K562 (cell line): Measurements from ENCODE around the gene TRIM27. TPM values are rescaled to one million over a fixed set of nuclear protein-coding genes. Genes with fewer than 3 reads are reported as not detected.

ENCODE experiments used
- ARNT ChIP-seq, 2 experiments: fragments of 450-650 bp; IDR thresholded peaks; 2 replicates each; pipeline ENCODE4 v1.6.1; 2016; ENCODE audit warnings: mild to moderate bottlenecking in 1 of 2
- EWSR1 ChIP-seq: fragments of 450-650 bp; IDR thresholded peaks from 2 replicates; pipeline ENCODE4 v1.6.1; 2018; ENCODE audit warnings: borderline replicate concordance, mild to moderate bottlenecking, low read depth, moderate library complexity; ENCODE audit not compliant: partially characterized antibody
- PTBP1 ChIP-seq: fragments of 200-400 bp; formaldehyde crosslinking; IDR thresholded peaks from 2 replicates; pipeline ENCODE4 v1.6.1; 2017; ENCODE audit warnings: low read depth, low read length
- TRIM24 ChIP-seq, 2 experiments: fragments of 450-650 bp; IDR thresholded peaks; 2 replicates each; pipeline ENCODE4 v1.6.1; 2016
- ZNF140 ChIP-seq: fragments of 250-450 bp; sonication (Bioruptor Pico); IDR thresholded peaks from 2 replicates; pipeline ENCODE4 v1.8.0; 2021; ENCODE audit warnings: moderate library complexity, mild to moderate bottlenecking, inconsistent platforms
- ZNF41 ChIP-seq: fragments of 250-450 bp; sonication (Bioruptor Pico); conservative IDR thresholded peaks from 2 replicates; pipeline ENCODE4 v1.4.0; 2020; ENCODE audit warnings: mild to moderate bottlenecking
- polyA plus RNA-seq, 8 experiments: library from polyadenylated mRNA; depleted of rRNA in 4 of 8; stranded (reverse) in 5 of 8; unstranded in 3 of 8; fragments of >200 nt; fragmentation: Nextera tagmentation in 2 of 8; fragmentation: Illumina TruSeq in 1 of 8; extraction: Ambion mirVana in 2 of 8; extraction: Trizol in 1 of 8; gene quantifications; 2 replicates each; pipeline versions ENCODE4 v1.2.1 to v1.2.3, GENCODE V29; 2011 to 2014; ENCODE audit warnings: inconsistent platforms in 1 of 8, missing spikeins in 1 of 8
- total RNA-seq, 7 experiments: library from RNA; depleted of rRNA in 6 of 7; stranded (reverse); fragments of >200 nt in 6 of 7; fragmentation: Illumina TruSeq in 2 of 7; extraction: Trizol in 2 of 7; gene quantifications; 2 replicates each; pipeline versions ENCODE4 v1.2.1 to v1.2.3, GENCODE V29; 2011 to 2021; ENCODE audit warnings: low replicate concordance in 1 of 7
- TF ChIP-seq, protein P1 (sequence below): sonication (generic); formaldehyde crosslinking; IDR thresholded peaks from 2 replicates; pipeline ENCODE4 v1.8.1; 2023; ENCODE audit warnings: missing genetic modification reagents, mild to moderate bottlenecking, borderline replicate concordance
- TF ChIP-seq, protein P2 (sequence below), 2 experiments: fragments of 450-650 bp; formaldehyde crosslinking in 1 of 2; IDR thresholded peaks; 2 replicates each; pipeline versions ENCODE4 v1.4.0 to v1.6.1; 2014 to 2020; ENCODE audit warnings: mild to moderate bottlenecking in 2 of 2, borderline replicate concordance in 1 of 2, low read depth in 1 of 2

Gene TRIM27
- total and polyA plus RNA-seq, 9 of the 15 experiments (the other 6 are each of a cell fraction or from before 2014, with no cell fraction given), result 37.7 to 235 (median 122) TPM

DNA sequence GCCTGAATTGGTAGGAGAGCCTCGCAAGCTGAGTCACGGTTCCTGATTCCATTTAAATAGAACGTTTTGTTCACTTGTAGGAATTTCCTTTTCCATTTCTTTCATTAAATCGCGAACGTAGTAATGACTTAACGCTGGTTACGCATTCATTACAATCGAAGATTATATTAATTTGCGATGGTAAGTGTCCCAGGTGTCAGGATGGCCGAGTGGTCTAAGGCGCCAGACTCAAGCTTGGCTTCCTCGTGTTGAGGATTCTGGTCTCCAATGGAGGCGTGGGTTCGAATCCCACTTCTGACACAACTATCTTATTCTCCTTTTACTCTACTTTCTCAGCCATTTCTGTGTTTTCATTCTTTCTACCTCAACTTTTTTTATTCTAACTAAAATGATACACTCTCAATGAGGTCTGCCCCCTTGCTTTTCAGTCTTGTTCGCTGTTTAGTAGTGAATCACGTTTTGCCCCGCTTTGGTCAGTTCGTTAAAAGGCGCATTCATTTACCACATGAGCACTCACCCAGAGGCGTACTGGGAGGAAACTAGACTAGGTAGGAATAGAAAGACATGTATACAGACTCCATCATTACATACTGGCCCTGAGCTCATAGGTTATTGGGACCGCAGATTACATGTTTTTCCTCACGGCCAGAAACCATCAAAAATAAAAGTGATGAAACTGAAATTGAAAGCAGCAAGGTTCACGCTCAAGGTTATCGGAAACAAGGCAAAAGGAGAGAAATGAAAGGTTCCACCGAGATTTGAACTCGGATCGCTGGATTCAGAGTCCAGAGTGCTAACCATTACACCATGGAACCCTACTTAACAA is 17.3 kb upstream of the TRIM27 start (continued):
- TF ChIP-seq, protein P1, sequence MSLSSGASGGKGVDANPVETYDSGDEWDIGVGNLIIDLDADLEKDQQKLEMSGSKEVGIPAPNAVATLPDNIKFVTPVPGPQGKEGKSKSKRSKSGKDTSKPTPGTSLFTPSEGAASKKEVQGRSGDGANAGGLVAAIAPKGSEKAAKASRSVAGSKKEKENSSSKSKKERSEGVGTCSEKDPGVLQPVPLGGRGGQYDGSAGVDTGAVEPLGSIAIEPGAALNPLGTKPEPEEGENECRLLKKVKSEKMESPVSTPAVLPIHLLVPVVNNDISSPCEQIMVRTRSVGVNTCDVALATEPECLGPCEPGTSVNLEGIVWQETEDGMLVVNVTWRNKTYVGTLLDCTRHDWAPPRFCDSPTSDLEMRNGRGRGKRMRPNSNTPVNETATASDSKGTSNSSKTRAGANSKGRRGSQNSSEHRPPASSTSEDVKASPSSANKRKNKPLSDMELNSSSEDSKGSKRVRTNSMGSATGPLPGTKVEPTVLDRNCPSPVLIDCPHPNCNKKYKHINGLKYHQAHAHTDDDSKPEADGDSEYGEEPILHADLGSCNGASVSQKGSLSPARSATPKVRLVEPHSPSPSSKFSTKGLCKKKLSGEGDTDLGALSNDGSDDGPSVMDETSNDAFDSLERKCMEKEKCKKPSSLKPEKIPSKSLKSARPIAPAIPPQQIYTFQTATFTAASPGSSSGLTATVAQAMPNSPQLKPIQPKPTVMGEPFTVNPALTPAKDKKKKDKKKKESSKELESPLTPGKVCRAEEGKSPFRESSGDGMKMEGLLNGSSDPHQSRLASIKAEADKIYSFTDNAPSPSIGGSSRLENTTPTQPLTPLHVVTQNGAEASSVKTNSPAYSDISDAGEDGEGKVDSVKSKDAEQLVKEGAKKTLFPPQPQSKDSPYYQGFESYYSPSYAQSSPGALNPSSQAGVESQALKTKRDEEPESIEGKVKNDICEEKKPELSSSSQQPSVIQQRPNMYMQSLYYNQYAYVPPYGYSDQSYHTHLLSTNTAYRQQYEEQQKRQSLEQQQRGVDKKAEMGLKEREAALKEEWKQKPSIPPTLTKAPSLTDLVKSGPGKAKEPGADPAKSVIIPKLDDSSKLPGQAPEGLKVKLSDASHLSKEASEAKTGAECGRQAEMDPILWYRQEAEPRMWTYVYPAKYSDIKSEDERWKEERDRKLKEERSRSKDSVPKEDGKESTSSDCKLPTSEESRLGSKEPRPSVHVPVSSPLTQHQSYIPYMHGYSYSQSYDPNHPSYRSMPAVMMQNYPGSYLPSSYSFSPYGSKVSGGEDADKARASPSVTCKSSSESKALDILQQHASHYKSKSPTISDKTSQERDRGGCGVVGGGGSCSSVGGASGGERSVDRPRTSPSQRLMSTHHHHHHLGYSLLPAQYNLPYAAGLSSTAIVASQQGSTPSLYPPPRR (CRISPR knock-in tag), result peak; percentile 85; the same call in 1 of the 2 replicates
- TF ChIP-seq ZNF140 (no peak), EWSR1 (no peak), ARNT (IDR thresholded peaks at IDR 0.05) (peak; percentile 81 to 91; a peak in 3 of 4 replicates), TRIM24 (IDR thresholded peaks at IDR 0.05) (peak; percentile 9 to 54; a peak in 3 of 4 replicates), ZNF41 (0 out of 2 replicates have a peak, but pooled peaks have one; percentile 29), PTBP1 (no peak)
- TF ChIP-seq, protein P2, sequence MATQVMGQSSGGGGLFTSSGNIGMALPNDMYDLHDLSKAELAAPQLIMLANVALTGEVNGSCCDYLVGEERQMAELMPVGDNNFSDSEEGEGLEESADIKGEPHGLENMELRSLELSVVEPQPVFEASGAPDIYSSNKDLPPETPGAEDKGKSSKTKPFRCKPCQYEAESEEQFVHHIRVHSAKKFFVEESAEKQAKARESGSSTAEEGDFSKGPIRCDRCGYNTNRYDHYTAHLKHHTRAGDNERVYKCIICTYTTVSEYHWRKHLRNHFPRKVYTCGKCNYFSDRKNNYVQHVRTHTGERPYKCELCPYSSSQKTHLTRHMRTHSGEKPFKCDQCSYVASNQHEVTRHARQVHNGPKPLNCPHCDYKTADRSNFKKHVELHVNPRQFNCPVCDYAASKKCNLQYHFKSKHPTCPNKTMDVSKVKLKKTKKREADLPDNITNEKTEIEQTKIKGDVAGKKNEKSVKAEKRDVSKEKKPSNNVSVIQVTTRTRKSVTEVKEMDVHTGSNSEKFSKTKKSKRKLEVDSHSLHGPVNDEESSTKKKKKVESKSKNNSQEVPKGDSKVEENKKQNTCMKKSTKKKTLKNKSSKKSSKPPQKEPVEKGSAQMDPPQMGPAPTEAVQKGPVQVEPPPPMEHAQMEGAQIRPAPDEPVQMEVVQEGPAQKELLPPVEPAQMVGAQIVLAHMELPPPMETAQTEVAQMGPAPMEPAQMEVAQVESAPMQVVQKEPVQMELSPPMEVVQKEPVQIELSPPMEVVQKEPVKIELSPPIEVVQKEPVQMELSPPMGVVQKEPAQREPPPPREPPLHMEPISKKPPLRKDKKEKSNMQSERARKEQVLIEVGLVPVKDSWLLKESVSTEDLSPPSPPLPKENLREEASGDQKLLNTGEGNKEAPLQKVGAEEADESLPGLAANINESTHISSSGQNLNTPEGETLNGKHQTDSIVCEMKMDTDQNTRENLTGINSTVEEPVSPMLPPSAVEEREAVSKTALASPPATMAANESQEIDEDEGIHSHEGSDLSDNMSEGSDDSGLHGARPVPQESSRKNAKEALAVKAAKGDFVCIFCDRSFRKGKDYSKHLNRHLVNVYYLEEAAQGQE (IDR thresholded peaks at IDR 0.05; ENCODE audit: borderline replicate concordance), result peak; percentile 41; the same call in 1 of the 2 replicates
- TF ChIP-seq, protein P2 (CRISPR knock-in tag; IDR thresholded peaks at IDR 0.05; ENCODE audit: low read depth), result no peak
